ENCODE measurements around the gene XCR1.

The XCR1 gene

GRCh38 chr3:45967724-45968123 is 59.6 kb downstream of the XCR1 start:
- Mint-ChIP-seq H3K27me3 (ENCODE audit: low read depth, poor library complexity) (no peaks in the 10 kb centered on the region), H3K4me1 (peaks cover 20% of the 10 kb centered on the region), H3K4me3 (no peak overlapping the region), H3K9me3 (no peaks in the 10 kb centered on the region), H3K36me3 (ENCODE audit: low read depth) (peaks cover 58% of the 10 kb centered on the region), H3K27ac (peak overlapping the region; percentile 68)
- no peak for DNase-seq
- TF ChIP-seq CTCF (IDR thresholded peaks at IDR 0.05), result no peak
